ENCODE results near the gene PPFIA1. TPM values are rescaled to one million over a fixed set of nuclear protein-coding genes. Genes with fewer than 3 reads are reported as not detected.

Gene PPFIA1
- total RNA-seq, 4 donors from 2014 or later = 50.9 to 57.9 (median 54.6) TPM

GRCh38 chr11:70343636-70344035 is 73.1 kb downstream of the PPFIA1 start:
- TF ChIP-seq, protein P1, sequence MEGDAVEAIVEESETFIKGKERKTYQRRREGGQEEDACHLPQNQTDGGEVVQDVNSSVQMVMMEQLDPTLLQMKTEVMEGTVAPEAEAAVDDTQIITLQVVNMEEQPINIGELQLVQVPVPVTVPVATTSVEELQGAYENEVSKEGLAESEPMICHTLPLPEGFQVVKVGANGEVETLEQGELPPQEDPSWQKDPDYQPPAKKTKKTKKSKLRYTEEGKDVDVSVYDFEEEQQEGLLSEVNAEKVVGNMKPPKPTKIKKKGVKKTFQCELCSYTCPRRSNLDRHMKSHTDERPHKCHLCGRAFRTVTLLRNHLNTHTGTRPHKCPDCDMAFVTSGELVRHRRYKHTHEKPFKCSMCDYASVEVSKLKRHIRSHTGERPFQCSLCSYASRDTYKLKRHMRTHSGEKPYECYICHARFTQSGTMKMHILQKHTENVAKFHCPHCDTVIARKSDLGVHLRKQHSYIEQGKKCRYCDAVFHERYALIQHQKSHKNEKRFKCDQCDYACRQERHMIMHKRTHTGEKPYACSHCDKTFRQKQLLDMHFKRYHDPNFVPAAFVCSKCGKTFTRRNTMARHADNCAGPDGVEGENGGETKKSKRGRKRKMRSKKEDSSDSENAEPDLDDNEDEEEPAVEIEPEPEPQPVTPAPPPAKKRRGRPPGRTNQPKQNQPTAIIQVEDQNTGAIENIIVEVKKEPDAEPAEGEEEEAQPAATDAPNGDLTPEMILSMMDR (IDR thresholded peaks at IDR 0.05) = no peak
- no peak for TF ChIP-seq POLR2A (IDR thresholded peaks at IDR 0.05)
- H3K4me3 ChIP-seq (replicated peaks in 1 of 3) = no peak overlapping the region
- peak overlapping the region; percentile 72 to 90 (median 75) for H3K27ac ChIP-seq
- peaks cover 27 to 35% of the 10 kb centered on the region in 2 donors for H3K36me3 ChIP-seq
- H3K27me3 ChIP-seq = no peaks in the 10 kb centered on the region
- H3K9me3 ChIP-seq = no peaks in the 10 kb centered on the region
- DNase-seq = peak; percentile 60 to 86
- peaks cover 6 to 8% of the 10 kb centered on the region in 2 donors for H3K4me1 ChIP-seq
- intact Hi-C loops (cut with DNase I) = no loop called here
- WGBS, 2 donors = 74 to 84% methylated on average over 11 of the region's 11 CpGs

DNA sequence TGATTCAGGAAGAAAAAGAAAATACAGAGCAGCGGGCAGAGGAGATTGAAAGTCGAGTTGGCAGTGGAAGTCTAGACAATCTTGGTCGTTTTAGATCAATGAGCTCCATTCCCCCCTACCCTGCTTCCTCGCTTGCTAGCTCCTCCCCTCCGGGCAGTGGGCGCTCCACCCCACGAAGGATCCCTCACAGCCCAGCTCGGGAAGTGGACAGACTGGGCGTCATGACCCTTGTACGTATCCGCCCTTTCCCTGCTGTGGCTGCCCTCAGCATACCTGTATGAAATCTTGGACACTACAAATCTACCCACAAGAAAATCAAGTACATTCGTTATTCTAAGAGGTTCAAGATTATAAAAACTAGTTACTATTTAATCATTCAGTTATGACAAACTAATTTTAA is 77.7 kb downstream of the PPFIA1 start:
- intact Hi-C loops (cut with DNase I) = no loop called here
- TF ChIP-seq POLR2A (IDR thresholded peaks at IDR 0.05) = no peak
- TF ChIP-seq, protein P1 (IDR thresholded peaks at IDR 0.05) = no peak
- H3K9me3 ChIP-seq = no peaks in the 10 kb centered on the region
- H3K4me1 ChIP-seq = peaks cover 6 to 8% of the 10 kb centered on the region in 2 donors
- peaks cover 11 to 20% of the 10 kb centered on the region in 2 donors for H3K36me3 ChIP-seq
- WGBS, 2 donors = 85 to 95% methylated on average over 12 of the region's 12 CpGs
- no peaks in the 10 kb centered on the region for H3K27me3 ChIP-seq
- no peak overlapping the region for H3K27ac ChIP-seq
- H3K4me3 ChIP-seq (replicated peaks in 1 of 3) = no peak overlapping the region
- DNase-seq = no peak

GRCh38 chr11:70348608-70349007 is 78.1 kb downstream of the PPFIA1 start:
- no peak overlapping the region for H3K4me3 ChIP-seq (replicated peaks in 1 of 3)
- peaks cover 6 to 8% of the 10 kb centered on the region in 2 donors for H3K4me1 ChIP-seq
- no peak for TF ChIP-seq POLR2A (IDR thresholded peaks at IDR 0.05)
- TF ChIP-seq, protein P1 (IDR thresholded peaks at IDR 0.05) = no peak
- peaks cover 11 to 21% of the 10 kb centered on the region in 2 donors for H3K36me3 ChIP-seq
- intact Hi-C loops (cut with DNase I) = no loop called here
- no peak for DNase-seq
- WGBS, 2 donors = 83 to 100% methylated on average over 1 of the region's 1 CpG
- no peaks in the 10 kb centered on the region for H3K9me3 ChIP-seq
- H3K27me3 ChIP-seq = no peaks in the 10 kb centered on the region
- no peak overlapping the region for H3K27ac ChIP-seq

DNA sequence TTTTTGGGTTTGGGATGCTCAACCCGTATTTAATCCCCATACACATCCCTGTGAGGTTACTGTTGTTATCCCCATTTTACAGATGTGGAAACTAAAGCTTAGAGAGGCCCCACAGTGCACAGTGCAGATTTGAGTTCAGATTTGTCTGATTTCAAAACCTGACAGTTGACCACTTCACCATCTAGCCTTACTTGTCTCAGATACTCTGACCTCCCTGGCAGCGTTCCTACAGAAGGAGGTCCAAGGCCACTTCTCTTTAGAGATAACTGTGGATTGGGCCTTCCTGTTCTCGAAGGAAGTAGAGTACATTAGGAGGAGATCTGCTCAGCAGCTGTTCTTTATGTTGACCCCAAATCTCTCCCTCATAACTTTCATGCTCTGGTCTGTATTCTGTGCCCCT is 81.2 kb downstream of the PPFIA1 start:
- 79 to 93% methylated on average over 3 of the region's 3 CpGs for WGBS, 2 donors
- H3K36me3 ChIP-seq = peaks cover 24 to 40% of the 10 kb centered on the region in 2 donors
- TF ChIP-seq, protein P1 (IDR thresholded peaks at IDR 0.05) = no peak
- no peak for TF ChIP-seq POLR2A (IDR thresholded peaks at IDR 0.05)

GRCh38 chr11:70352100-70352499 is 81.6 kb downstream of the PPFIA1 start:
- H3K4me1 ChIP-seq = no peaks in the 10 kb centered on the region
- no peak for DNase-seq
- no peaks in the 10 kb centered on the region for H3K9me3 ChIP-seq
- TF ChIP-seq POLR2A (IDR thresholded peaks at IDR 0.05) = no peak
- TF ChIP-seq, protein P1 (IDR thresholded peaks at IDR 0.05) = no peak
- peaks cover 29 to 40% of the 10 kb centered on the region in 2 donors for H3K36me3 ChIP-seq
- intact Hi-C loops (cut with DNase I) = no loop called here
- H3K4me3 ChIP-seq (replicated peaks in 1 of 3) = no peak overlapping the region
- H3K27me3 ChIP-seq = no peaks in the 10 kb centered on the region
- H3K27ac ChIP-seq = no peak overlapping the region
- 82 to 100% methylated on average over 1 of the region's 1 CpG for WGBS, 2 donors

More for the DNA sequence above, 81.2 kb downstream of the PPFIA1 start:
- Histone ChIP-seq H3K9me3 (no peaks in the 10 kb centered on the region), H3K27me3 (no peaks in the 10 kb centered on the region), H3K4me1 (no peaks in the 10 kb centered on the region), H3K4me3 (replicated peaks in 1 of 3) (no peak overlapping the region), H3K27ac (no peak overlapping the region)
- no peak for DNase-seq
- intact Hi-C loops (cut with DNase I) = no loop called here
